Rectal smooth muscle tissue (tissue), 1 donor: ENCODE measurements around the gene ASTE1.

Source experiments
- H3K27ac ChIP-seq: one replicate; pipeline ENCODE4 v1.7.0; 2013; ENCODE audit warnings: low read depth, low read length, inconsistent platforms
- H3K27me3 ChIP-seq: one replicate; pipeline ENCODE4 v1.7.0; 2013; ENCODE audit warnings: low read length; ENCODE audit not compliant: control insufficient read depth, insufficient read depth
- H3K36me3 ChIP-seq: one replicate; pipeline ENCODE4 v1.7.0; 2013; ENCODE audit warnings: low read length; ENCODE audit not compliant: control insufficient read depth, insufficient read depth
- H3K4me1 ChIP-seq: one replicate; pipeline ENCODE4 v1.7.0; 2013; ENCODE audit warnings: low read length; ENCODE audit not compliant: control insufficient read depth, insufficient read depth
- H3K4me3 ChIP-seq: one replicate; pipeline ENCODE4 v1.7.0; 2013; ENCODE audit warnings: low read length
- H3K9ac ChIP-seq: one replicate; pipeline ENCODE4 v1.7.0; 2013; ENCODE audit warnings: low read length

Gene ASTE1

DNA sequence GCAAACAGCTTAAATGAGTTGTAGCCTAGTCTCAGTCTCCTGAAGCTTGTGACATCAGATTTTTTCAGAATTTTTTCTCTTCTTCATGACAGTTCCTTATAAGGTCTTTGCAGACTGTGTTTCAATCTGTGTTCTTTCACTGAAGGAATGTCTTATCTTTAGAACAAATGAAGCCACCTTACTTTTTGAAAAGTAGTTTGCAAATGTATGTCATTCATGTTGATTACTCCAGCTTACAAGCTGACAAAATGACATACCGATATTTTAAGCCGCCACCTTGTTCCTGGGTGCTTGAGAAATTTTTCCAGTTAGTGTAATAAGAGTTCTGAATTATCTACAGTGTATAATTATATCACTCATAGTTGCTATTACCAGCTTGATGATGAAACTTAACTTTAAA, 57.0 kb downstream of the ASTE1 start:
- no peaks in the 10 kb centered on the region for H3K27me3 ChIP-seq
- no peak overlapping the region for H3K9ac ChIP-seq
- H3K36me3 ChIP-seq, result peaks cover 12% of the 10 kb centered on the region
- H3K4me1 ChIP-seq, result no peaks in the 10 kb centered on the region
- no peak overlapping the region for H3K4me3 ChIP-seq
- H3K27ac ChIP-seq, result no peak overlapping the region

DNA sequence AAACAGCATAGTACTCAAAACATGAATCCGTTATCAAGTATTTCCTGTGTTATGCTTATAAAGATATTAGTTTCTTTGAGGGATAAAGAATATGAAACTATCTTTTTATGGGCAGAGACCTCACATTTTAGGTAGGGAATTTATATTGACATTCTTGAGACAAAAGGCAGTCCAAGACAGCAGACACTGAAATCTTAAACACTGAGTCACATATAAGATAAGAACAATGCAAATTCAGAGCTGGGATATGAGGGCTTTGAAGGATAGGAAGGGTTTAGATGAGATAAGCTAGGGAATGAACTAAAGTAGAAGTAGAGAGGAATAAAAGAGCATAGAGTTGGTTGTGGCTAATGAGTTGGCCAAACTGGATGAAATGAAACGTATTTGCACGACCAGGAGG, 58.4 kb downstream of the ASTE1 start:
- H3K9ac ChIP-seq, result no peak overlapping the region
- no peaks in the 10 kb centered on the region for H3K27me3 ChIP-seq
- no peak overlapping the region for H3K4me3 ChIP-seq
- H3K27ac ChIP-seq, result no peak overlapping the region
- H3K4me1 ChIP-seq, result no peaks in the 10 kb centered on the region
- peaks cover 12% of the 10 kb centered on the region for H3K36me3 ChIP-seq

- Histone ChIP-seq H3K9ac (no peak overlapping the region), H3K36me3 (peaks cover 12% of the 10 kb centered on the region), H3K27me3 (no peaks in the 10 kb centered on the region), H3K4me1 (no peaks in the 10 kb centered on the region), H3K27ac (no peak overlapping the region), H3K4me3 (no peak overlapping the region)
Observed at GRCh38 chr3:130967281-130967680, 59.3 kb downstream of the ASTE1 start.

DNA sequence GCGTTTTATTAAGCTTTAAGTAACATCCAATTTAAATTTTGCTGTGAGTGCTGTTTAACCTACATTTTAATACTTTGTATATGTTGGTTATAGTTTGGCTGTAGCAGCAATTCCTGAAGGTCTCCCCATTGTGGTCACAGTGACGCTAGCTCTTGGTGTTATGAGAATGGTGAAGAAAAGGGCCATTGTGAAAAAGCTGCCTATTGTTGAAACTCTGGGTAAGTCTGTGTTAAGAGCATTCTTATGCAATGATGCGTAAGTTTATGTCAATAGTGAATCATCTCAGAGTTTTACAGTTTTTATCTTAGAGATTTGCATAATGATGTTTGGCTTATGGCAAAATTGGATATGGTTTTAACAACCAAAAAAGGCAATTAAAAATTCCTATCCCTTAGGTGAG, 62.7 kb downstream of the ASTE1 start:
- no peaks in the 10 kb centered on the region for H3K27me3 ChIP-seq
- no peak overlapping the region for H3K27ac ChIP-seq
- no peak overlapping the region for H3K4me3 ChIP-seq
- H3K4me1 ChIP-seq, result no peaks in the 10 kb centered on the region
- H3K9ac ChIP-seq, result no peak overlapping the region
- H3K36me3 ChIP-seq, result peaks cover 8% of the 10 kb centered on the region
